NCI-H774 (cell line): ENCODE measurements around the gene ASPG.

Experiments used
- DNase-seq: peaks from one replicate; lab custom pipeline; 2025; lab: John Stamatoyannopoulos, UW

Gene ASPG

DNA sequence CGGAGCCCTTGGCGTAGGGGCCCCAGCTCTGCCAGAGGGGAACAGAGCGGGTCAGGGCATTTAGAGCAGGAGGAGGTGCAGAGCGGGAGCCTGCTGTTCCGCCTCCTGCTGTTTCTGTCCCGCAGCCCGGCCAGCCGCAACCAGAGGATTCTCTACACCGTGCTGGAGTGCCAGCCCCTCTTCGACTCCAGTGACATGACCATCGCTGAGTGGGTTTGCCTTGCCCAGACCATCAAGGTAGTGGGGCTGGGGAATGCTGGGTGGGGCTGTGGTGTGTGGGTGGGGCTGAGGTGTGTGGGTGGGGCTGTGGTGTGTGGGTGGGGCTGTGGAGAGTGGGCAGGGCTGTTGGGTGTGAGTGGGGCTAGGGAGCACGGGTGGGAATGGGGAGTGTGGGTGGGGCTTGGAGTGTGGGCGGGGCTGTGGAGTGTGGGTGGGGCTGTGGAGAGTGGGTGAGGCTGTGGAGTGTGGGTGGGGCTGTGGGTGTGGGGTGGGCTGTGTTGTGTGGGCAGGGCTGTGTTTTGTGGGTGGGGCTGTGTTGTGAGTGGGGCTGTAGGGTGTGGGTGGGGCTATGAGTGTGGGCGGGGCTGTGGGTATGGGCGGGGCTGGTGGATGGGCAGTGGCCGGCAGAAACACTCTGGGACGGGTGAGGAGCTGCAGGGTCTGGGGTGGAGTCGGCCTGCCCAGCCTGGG lies 8.0 kb downstream of the ASPG start:
- DNase-seq, result no peak

DNA sequence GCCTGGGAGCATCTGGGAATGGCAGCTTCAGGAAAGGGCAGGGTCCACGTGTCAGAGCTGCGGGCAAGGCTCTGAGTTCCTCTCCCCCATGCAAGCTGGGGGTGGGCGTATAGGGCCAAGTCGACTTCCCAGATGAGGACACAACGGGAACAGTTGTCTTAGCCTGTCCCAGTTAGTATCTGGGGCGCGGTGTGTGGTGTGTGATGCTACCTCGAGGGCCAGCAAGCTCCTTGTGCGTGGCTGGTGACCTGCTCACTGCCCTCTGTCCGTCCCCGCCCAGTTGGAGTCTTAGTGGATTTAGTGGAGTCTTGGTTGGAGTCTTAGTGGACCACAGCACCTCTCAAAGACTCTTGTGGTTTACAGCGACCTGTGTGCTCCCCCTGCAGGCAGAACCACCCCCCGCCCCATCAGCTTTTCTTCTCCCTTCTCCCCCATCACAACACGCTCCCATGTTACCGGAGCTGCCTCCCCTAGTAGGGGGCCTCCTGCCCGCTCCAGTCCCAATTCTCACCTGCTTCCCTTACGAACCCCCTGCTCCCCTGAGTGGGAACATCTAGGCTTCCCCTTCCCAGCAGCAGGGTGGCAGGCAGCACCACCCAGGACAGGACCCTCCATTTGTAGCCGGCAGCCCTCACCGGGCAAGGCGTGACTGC lies 8.7 kb downstream of the ASPG start:
- DNase-seq, result no peak

DNA sequence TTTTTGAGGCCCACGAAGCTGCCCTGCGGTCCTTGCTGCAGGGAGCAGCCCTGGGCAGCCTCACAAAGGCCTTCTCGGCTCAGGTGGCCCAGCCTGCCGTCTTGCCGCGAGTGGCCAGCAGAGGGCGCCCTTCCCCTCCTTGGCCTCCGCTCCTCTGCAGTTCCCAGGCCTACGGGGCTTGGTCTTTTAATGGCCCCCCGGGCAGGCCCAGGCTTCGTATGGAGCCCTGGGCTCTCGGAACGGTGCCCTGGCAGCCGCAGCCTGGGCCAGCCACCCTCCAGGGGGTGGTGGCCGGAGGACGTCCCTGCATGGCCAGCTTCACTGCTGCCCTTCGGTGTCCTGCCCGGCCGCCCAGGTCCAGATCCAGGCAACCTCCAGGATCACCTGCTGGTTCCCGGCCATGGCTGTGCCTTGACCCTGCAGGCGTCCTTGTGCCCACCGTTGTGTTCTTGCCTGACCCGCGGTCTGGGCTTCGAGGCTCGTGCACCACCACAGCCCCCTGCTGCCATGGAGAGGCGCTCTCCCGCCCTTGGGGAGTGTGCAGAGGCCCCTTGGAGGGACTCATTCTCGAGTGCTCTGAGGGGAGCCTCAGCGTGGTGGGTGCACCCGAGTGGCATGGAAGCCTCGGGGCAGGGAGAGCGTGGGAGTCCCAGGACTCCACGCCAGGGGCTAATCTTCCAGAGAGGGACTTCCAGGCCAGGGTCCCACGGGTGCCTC lies 9.4 kb downstream of the ASPG start:
- peak; percentile 22 for DNase-seq

DNA sequence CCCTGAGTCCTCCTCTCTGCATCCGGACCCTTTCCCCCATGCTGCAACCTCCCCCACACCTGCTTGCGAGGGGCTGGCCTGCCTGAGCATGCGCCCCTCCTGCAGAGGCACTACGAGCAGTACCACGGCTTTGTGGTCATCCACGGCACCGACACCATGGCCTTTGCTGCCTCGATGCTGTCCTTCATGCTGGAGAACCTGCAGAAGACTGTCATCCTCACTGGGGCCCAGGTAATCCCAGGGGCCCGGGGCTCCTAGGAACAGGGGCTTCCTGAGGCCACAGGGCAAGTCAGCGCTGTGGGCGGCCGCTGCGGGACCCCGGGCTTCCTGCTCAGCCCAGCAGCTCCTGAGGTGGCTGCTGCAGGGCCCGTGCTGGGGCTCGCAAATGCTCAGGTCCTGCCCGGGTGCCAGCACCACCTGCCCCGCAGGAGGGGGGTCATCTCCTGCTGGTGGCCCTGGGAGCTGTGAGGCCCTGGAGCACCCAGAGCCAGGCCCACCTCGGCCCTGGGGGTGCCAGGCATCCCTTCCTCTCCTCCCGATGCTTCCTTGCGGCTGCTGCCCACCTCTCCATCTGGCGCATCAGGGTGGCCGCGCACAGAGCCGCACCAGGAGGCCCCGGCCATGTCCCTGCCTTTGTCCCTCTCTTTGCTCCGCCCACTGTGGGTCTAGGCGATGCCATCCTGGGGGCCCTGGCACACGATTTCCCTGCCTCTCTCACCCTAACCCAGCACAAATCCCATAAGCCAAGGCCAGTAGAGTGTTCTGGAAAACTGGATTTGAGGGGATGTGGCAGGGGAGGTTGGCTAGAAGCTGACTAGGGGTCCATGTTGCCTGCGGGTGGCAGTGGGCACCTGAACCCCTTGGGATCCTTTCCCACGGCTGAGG lies 10.2 kb downstream of the ASPG start:
- DNase-seq, result no peak

DNA sequence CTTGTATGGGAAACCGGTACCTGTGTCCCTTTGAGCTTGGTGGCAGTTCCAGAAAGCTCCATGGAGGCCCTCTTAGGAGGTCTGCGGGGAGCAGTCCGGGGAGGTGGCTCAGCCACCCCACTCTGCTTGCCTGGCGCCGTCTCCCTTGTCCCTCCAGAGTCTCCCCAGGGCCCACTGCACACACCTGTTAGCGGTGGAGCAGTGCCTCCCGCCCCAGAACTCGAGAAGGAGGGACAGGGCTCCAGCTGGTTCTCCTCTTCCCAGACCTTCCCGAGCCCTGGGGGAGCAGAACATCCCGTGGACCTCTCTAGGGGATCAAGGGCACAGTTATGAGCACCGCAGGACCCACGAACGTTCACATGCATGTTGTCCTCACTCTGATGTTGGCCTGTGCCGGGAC lies 10.8 kb downstream of the ASPG start:
- no peak for DNase-seq

DNA sequence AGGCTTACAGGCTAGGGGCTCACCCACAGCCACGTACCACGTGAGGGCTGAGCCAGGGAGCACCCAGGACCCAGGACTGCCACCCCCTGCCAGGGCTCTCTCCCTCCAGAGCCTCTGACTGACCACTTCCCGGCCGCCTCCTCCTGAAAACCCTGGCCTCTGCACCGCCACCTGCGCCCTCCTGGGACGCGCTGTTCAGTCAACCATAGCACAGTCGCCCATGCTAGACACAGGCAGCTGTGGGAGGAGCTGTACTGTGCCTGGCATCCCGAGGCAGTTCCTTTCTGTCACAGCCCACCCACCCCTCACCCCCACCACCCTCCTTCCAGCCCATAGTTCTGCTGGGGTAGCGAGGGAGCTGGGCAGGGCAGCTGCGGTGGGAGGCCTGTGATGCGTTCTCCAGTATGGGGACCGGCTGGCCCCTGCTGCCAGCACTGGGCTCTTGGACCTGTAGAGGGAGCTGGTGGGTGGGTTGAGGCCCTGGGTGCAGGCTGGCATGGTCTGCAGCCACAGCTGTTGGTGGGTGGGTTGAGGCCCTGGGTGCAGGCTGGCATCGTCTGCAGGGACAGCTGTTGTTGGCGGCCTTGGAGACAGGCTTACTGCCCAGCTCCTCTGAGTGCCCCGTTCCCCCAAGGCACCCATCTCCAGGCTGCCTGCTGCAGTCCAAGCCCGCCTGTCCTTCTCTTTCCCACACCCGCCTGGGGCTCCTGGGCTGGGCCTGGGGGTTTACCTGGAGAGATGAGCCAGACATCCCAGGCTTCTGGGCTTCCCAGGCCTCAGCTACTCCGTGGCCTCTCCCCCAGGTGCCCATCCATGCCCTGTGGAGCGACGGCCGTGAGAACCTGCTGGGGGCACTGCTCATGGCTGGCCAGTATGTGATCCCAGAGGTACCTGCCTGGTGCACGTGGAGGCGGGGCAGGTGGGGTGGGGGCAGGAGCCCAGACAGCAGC lies 11.5 kb downstream of the ASPG start:
- no peak for DNase-seq

DNA sequence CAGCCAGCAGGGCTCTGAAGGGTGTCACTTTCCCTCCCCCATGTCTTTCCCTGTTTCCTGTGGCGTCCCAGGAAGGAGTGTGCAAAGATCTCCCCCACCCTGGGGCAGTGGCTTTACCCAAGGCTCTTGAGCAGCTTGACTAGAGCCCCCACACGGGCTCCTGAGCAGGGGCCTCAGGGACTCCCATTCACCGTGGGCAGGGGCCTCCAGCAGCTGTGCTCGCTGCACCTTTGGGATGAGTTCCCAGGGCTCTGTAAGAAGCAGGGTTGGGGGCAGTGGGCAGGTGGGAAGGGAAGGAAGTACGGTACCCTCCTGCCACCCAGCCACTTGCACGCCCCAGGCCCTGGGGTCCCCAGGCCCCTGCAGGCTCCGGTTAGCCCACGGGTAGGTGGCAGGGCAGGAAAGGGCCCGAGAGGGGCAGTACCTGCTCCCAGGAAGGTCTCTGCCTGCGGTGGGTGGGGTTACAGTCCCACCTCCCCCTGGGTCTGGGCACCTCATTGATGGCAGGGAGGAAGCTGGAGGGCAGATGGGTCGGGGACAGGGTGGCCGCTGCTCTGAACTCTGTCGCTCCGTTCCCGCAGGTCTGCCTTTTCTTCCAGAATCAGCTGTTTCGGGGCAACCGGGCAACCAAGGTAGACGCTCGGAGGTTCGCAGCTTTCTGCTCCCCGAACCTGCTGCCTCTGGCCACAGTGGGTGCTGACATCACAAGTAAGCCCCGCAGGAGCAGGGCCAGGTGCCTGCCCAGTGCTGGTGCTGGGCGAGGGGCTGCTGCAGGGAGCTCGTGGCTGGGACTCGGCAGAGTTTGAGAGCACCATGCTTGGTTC lies 13.0 kb downstream of the ASPG start:
- no peak for DNase-seq

DNA sequence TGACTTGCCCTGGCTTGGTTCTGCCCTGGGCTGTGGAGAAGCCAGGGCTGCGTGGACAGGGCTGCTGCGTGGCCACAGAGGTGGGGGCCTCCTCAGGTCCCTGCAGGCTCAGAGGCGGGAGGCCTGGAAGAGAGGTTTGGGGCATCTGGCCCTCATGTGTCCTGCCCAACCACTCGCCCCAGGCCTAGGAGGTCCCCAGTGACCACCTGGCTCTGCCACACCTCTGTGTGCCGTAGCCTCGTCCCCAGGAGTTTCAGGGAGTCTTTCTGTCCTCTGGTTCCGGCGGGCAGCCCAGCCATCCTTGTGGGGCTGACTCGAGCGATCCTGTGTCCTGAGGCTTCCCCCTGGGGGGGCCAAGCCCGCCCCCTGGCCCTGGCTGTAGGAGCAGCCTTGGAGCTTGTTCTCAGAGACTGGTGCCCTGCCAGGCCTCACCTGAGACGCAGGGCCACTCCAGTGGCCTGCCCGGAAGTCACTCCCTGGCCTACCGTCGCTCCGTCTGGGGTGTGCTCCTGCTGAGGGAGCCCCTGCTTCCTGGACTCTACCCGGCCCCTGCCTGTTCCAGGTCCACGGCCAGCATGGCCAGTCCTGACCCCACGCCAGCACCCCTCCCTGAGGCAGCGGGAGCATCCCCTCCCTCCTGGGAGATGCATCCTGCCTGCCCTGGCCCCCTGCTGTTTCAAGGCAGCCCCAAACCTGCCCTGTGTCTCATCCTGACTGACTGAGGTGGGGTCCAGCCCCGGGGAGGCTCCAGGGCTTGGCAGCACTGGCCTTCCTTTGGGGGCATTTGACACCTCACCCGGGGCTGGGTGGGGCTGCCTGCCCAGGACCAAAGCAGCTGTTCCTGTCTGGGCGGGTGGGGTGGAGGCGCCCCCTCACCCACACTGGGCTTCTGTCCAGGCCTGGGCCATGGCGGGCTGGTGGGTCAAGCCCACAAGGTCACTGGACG lies 13.9 kb downstream of the ASPG start:
- DNase-seq, result no peak

DNA sequence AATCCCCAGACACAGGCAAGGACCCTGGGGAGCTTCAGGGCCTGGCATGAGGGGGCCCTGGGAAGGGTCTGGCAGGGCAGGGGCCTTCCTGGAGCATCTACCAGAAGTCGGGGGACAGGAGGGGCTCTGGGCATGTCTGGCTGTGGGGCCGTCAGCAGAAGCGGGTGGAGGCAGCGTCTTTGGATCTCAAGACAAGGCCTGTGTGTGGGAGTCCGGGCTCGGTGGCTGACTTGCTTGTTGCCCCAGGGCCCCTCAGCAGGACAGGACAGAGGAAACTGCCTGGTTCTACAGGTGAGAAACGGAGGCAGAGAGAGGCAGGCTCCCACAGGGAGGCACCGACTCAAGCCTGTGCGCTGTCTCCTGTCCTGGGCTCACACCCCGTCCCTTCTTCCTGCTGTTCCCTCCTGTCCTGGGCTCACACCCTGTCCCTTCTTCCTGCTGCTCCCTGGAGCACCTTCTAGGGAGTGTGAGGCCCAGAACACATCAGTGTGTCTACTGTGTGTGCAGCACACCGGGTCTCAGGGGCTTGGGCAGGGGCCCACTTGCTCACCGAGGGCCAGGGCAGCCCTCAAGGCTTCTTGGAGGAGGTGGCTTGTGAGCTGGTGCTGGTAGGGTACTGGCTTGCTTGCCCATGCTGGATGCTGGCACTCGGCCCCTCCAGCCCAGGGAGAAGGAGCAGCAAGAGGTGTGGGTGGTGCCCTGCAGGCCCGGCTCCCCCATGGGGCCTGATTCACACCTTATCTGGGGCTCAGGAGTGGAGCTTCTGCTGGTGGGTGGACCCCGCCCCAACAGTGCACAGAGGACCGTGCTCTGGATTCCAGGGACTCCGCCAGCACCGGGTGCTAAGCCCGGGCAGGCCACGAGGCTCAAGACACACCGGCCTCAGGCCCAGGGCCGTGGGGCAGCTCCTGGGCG lies 14.9 kb downstream of the ASPG start:
- DNase-seq, result no peak

DNA sequence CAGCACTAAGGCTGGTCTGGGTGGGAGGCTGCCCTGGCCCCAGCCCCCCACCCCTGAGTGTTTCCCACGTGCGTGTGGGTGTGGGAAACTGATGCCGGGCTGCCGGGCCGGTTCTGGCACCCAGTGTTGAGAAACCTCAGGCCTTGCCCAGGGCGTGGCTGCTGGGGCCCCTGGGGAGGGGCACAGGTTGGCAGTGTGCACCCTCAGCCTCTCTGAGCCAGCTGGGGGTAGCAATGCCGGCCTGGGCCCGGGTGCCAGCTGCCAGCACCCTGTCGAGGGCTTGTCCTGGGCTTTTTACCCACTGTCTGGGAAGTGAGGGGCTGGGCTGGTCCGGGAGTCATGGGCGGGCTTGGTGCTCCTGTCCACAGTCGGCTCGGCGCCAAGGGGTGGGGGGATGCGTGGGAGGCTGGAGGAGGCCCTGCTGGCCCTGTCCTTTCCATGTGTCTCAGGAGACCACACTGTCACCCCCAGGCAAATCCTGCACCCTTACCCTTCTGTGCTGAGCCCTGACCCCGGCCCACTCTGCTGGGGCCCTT lies 15.7 kb downstream of the ASPG start:
- no peak for DNase-seq

DNA sequence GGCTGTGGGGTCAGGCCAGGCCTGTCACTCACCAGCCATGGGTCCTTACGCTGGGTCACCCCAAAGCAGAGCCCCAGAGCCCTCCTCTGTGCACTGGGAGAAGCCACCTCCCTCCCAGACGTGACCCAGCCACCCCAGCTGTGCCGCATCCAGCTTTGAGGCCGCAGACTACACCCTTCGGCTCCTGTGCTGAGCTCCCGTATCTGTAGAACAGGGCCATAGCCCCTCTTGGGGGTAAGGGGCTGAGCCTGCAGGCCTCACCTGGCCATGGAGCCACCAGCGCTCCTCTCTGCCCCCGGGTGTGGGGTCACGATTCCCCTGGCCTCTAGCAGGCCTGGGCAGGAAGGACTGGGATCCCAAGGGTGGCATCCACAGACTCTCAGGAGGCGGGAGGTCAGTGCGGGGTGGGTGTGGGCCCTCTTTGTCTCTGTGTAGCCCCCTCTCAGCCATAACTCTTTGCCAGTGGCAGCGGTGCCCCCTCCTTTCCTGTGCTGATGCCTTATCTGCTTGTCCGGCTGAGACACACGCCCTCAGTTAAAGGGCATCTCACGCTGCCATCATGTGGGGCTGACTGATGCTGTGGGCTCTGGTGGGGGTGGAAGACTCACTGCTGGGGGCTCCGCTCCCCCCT lies 16.3 kb downstream of the ASPG start:
- no peak for DNase-seq

DNA sequence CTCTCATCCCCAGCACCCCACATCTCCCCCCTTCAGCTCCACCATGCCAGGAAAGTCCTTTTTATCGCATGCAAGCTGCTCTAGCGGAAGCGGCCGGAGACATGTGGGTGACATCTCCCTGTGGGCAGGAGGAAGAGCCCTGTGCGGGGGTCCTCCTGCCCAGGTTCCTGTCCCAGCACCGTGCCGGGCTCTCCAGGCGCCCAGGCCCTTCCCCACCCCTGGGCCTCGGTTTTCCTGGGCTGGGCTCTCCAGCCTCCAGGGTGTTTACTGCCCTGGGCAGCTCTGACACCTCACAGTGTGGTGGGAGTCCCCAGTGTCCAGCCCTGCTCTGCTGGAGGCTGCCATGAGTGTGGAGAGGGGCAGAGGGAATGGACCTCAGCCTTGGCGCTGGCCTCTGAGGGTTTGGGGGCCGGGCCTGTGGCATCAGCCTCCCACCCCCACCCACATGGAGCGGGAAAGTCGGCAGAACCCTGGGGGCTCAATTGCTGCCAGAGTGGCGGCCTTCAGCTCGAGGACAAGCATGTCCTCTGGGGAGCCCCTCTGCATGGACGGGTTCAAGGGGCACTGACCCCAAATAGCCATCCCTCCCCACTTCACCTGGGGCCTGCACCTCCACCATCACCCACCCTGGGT lies 16.9 kb downstream of the ASPG start:
- no peak for DNase-seq

DNA sequence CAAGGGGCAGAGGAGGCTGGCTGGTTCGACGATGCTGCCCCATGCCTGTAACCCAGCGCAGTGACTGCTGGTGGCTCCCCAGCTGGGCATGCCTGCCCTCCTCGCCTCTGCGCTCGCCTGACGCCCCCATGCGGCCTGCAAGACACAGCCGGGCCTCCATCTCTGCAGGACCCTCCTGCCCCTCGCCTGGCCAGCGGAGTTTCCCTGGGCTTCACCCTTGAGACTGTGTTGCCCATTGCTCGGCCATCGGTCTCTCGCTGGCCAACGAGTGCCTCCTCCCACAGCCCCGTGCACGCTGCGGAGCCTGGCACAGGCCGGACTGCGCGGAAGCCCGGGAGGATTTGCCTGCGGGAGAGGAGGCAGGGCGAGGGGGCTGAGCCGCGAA lies 17.6 kb downstream of the ASPG start:
- no peak for DNase-seq

DNA sequence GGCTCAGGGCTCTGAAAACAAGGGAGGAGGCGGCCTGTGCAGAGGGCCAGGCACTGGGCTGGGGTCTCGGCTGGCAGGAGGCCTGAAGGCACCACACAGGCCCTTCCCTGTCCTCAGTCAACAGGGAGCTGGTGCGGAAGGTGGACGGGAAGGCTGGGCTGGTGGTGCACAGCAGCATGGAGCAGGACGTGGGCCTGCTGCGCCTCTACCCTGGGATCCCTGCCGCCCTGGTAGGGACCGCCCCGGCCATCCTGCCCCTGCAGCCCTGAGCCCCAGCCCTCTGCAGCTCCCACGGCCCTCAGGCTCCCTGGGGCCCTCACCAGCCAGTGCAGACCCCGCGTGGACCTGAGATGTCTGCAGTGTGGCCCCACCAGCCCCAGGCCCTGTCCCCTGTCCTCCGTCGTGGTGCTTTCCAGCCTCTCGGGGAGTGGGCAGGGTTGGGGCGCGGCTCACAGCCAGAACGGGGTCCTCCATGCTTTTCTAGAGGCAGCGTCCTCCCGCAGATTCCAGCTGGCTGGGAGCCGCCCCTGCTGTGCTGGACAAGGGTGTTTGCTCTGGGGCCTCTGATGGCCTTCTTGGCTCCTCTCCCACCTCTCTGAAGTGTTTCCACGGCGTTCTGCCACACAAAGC lies 18.1 kb downstream of the ASPG start:
- DNase-seq, result no peak

DNA sequence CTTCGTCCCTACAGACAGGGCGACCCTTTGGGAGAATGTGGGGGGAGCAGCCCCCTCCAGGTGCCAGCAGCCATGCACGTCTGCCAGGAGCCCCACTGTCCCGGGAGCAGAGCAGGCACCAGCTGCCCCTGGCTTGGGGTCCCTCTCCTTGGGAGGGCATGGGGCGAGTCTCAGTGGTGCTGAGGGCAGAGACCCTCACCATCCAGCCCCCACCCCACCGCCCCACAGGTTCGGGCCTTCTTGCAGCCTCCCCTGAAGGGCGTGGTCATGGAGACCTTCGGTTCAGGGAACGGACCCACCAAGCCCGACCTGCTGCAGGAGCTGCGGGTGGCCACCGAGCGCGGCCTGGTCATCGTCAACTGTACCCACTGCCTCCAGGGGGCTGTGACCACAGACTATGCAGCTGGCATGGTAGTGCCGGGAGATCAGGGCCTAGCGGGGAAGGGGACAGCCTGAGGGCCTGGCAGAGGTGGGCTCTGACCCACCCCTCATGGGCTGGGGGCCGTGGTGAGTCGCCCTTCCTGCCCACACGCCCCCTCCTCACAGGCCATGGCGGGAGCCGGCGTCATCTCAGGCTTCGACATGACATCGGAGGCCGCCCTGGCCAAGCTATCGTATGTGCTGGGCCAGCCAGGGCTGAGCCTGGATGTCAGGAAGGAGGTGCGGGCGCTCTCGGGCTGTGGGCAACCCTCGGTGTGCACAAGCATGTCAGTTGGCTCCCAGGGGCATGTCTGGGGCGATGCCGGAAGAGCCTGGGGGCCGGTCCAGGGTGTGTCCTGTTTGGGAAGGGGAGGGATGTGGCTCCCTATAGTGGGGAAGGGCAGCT lies 18.8 kb downstream of the ASPG start:
- no peak for DNase-seq
